Left lobe of liver (tissue), 2 donors: ENCODE results near the gene SCGB1D2. TPM values are rescaled to one million over a fixed set of nuclear protein-coding genes. Genes with fewer than 3 reads are reported as not detected.

Source experiments
- ATAC-seq: fragments of 200-7000 bp; cut with Tn5 transposase; one replicate; pipeline ENCODE4 v1.9.1; 2020; ENCODE audit warnings: mild to moderate bottlenecking, moderate library complexity
- DNase-seq: peaks from one replicate; pipeline ENCODE4 v3.0.0-alpha.2; 2020; ENCODE audit warnings: low spot score
- total RNA-seq: library from RNA; stranded (reverse); gene quantifications from one replicate; pipeline ENCODE4 v1.2.1, GENCODE V29; 2021
- donor health status: DM: no; HTN: no; CAD: no; lungs with moderate emphysema.
- donor health status: DM: no; HTN: yes; CAD: no.

Gene SCGB1D2
- total RNA-seq, 1 donor from 2014 or later = not detected

DNA sequence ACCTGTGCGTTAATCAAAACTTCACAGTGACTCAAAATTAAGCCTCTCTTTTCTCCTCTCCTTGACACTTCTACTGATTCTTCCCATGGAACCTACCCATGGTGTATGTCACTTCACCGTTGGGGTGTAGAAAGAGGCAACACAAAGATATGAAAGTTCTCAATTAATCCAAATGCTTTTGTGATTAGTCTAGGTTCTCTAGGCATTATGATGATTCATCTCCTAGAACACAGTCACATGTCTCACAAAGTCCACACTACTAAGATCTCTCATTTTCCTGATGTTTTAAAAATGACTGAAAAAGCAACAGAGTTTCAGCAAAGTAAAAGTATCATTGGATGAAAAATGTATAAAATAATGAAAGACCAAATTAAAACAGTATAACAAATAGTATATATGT, 14.2 kb downstream of the SCGB1D2 start:
- no peak for DNase-seq
- no peak for ATAC-seq

DNA sequence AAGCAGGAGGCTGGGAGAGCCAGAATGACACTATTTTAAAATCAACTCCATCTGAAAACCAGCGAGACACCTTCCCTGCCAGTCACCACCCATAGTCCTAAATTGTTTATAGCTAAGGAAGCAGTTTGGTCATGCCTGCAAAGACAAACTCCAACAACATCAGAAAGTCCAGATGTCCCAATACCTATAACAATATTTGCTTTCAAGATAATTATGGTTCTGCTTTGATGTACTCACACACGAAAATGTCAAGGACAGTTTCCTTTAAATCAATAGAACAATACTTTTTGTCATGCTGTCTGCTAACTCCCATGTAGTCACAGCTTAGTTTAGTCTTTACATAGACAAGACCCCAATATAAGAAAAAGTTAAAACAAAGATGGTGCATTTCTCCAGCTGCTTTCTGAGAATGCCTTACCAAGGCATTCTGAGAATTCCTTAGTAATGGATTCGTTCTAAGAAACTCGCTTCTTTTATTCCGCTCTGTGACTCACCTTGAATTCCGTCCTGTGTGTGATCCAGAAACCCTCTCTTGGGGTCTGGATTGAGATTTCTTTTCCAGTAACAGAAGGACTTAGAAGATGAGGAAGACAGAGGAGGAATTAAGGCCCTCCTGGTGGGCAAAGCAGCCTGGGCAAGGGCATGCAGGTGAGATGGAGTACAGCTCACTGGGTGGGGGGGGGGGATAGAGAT, 18.4 kb downstream of the SCGB1D2 start:
- DNase-seq (no peak), ATAC-seq (no peak)

DNA sequence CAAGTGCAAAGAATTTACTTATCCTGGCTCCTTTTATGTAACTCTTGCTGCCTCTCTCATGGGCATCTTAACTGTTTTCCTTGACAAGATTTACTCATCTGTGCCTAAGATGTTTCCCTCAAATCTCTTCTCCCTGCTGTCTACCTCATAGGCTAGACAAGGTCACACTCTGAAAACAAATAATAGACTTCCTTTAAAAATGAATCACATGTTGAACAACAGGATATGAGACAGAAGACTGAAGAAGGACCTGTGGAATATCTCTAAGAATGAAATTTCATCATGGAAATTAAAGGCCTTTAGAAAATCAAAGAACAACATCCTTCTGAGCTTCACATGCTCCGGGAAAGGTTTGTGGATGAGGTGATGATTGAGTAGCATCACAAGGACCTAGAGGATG, 22.0 kb downstream of the SCGB1D2 start:
- DNase-seq (no peak), ATAC-seq (no peak)

DNA sequence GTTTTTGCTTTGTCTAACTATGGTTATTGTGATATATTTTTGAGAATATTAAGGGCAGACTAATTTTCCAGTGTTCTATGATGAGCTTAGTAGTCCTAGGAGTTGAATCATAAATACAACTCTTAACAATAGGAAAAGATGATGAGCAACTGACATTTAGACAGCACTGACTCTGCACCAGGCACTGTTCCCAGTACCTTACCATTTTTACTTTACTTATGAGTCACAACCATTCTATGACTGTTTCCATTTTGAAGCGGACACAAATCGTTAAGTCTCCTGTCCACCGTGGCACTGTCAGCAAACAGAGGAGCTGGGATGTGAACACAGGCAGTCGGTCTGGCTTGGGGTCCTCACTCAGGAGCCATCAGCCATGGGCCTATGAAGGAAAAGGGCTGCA, 24.5 kb downstream of the SCGB1D2 start:
- no peak for ATAC-seq
- DNase-seq = no peak

DNA sequence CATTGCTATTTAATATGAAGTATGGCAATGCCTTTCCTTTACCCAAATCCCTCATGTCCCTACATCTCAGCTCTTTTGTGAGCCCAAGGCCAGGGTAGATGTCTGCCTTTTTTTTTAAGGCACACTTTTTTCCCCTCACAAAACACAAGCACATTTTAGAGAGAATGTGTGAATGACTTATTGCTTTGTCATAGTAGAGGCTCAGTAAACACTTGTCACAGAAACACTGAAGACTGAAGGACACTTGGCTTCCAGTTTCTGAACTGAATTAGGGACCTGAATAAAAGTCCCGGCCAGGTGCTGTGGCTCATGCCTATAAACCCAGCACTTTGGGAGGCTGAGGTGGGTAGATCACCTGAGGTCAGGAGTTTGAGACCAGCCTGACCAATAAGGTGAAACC, 25.0 kb downstream of the SCGB1D2 start:
- no peak for ATAC-seq
- no peak for DNase-seq

DNA sequence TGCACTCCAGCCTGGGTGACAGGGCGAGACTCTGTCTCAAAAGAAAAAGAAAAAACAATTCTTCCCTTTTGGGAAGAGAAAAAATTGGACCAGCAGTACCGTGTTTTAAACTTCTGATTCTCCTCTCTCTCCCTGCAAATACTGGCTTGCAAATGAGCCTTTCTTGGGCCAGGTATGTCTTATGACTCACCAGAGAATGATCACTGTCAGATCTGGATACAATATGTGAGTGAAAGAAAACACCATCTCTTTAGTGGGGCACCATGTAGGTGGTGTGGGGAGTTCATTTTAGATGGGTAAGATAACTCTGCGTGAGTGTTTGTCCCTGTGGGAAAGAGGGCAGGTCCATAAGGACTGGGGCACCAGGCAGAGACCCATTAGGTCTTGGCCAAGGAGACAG, 25.5 kb downstream of the SCGB1D2 start:
- ATAC-seq = no peak

DNA sequence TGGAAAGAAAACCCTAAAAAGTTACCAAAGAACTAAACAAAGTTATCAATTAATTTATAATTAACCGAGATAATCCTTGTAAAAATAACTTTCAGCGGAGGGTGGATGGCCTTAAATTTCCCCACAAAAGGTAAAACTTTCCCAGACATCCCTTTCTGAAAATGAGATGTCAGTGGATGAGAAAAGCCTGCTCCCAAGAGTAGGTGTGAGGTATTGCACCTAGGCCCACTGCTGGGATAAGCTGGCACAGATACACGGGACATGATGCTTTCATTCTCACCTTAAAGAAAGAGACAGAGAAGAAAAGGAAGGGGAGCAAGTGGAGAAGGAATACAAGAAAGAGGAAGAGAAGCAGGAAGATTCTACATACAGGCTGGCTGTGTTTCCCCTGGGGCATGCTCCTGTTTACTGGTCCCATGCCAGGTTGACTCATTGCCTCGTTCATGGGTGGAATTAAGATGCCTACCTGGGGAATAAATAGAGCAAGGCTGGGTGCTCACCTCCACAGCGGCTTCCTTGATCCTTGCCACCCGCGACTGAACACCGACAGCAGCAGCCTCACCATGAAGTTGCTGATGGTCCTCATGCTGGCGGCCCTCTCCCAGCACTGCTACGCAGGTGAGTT, 27.7 kb downstream of the SCGB1D2 start, which contains the start of gene SCGB2A2:
Gene SCGB2A2 (plus strand): TSS at position 505 of the 625 bp plus-strand sequence. CDS start 59 bp downstream, at position 564.
- ATAC-seq (peak; percentile 34), DNase-seq (no peak)

More for the DNA sequence above, 25.5 kb downstream of the SCGB1D2 start:
- DNase-seq = no peak

DNA sequence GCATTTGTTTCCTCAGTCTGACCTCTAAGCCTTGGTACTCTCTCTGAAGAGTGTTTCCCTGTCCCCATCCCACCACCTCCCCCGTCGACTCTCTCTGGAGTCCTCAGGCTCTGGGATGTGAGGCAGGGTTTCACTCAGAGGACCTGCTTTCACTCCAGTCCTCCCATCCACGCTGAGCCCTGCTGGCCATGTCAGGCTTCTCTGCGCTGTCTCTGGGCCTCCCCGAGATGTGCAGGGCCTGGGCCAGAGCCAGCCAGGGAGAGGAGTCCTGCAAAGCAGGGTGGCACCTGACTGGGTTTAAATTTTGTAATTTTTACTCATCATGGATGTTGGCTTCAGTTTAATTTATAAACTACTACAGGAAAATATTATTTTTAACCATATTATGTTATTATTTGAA, 31.2 kb downstream of the SCGB1D2 start:
- DNase-seq (no peak), ATAC-seq (no peak)

DNA sequence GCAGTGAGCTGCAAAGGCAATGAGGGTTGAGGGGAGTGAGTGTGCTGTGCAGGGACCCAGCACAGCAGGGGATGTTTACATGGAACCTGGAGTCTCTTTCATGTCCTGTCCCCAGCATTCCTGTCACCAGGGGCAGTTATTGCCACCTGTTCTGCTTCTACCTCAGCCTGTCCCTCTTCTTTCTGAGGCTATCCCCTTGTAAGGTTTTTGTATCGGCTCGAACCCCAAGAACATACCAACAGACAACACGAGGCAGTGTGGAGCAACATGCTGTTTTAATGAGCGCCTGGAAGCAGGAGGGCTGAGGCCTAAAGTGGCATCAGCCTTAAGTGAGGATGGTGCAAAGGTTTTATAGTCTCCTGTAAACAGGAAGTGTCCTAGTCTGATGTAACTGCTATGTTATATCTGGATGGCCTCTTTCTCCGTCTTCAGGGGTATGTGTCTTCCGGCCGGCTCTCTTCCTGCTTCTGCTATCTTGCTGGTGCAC, 31.8 kb downstream of the SCGB1D2 start:
- no peak for ATAC-seq
- no peak for DNase-seq

DNA sequence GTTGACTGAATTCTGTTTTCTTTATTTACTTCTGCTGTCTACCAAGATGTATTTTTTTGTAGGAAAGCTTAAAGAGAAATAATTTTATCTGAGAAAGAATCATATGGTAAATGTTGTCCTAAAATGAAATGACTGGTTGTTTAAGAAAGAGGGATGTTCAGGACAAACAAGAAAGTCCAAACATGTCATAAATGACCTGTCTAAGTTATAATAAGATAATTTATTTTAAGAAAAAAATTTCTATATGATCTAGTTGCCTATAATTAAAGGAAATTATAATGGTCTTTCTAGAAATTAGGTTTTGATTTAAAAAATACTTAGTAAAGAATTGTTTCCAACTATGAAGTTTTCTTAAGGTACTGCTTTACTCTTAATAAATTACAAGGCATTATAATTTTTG, 38.4 kb downstream of the SCGB1D2 start:
- ATAC-seq = no peak
- DNase-seq = no peak

Other genes starting within 250 kb of the SCGB1D2 start
- 7.3 TPM for gene INCENP, start 118.2 kb upstream of the SCGB1D2 start, total RNA-seq
- not detected for gene SCGB1D1, start 52.0 kb upstream of the SCGB1D2 start, total RNA-seq
- not detected for gene SCGB2A1, start 33.6 kb upstream of the SCGB1D2 start, total RNA-seq
- gene SCGB2A2, start 27.9 kb downstream of the SCGB1D2 start, total RNA-seq = not detected
- gene SCGB1D4, start 56.8 kb downstream of the SCGB1D2 start, total RNA-seq = not detected
- gene ASRGL1, start 95.2 kb downstream of the SCGB1D2 start, total RNA-seq = 5.6 TPM
- 2.0 TPM for gene SCGB1A1, start 176.8 kb downstream of the SCGB1D2 start, total RNA-seq